NCI-H82 treated with DMSO at 0.1 percent for 48 hours (cell line): Measurements from ENCODE around the gene CBX7.

Experiments used
- DNase-seq: peaks from one replicate; lab custom pipeline; 2025; ENCODE audit not compliant: unreplicated experiment; lab: John Stamatoyannopoulos, UW

Gene CBX7

DNA sequence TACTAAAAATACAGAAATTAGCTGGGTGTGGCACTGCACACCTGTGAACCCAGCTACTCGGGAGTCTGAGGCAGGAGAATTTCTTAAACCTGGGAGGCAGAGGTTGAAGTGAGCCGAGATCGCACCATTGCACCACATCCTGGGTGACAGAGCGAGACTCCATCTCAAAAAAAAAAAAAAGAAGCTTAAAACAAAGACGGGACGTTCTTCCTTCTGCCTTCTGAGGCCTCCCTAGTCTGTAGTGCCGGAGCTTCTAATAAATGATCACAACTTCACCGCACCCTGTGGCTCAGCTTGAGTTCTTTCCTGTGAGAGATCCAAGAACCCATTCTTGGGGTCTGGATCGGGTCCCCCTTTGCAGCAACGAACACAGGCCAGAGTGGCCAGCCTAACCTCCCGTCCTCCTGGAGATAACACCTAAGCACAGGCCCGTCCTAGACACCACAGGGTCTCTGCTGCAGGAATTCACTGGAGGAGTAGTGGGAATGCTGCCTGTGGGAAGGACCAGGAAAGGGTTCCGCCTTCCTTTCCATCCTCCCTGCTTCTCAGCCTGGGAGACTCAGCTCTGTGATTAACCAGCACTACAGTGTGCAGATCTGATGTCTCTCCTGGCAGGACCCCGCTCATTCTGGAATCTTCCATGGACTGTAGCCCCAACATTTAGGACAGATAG lies 57.6 kb downstream of the CBX7 start:
- DNase-seq = no peak

DNA sequence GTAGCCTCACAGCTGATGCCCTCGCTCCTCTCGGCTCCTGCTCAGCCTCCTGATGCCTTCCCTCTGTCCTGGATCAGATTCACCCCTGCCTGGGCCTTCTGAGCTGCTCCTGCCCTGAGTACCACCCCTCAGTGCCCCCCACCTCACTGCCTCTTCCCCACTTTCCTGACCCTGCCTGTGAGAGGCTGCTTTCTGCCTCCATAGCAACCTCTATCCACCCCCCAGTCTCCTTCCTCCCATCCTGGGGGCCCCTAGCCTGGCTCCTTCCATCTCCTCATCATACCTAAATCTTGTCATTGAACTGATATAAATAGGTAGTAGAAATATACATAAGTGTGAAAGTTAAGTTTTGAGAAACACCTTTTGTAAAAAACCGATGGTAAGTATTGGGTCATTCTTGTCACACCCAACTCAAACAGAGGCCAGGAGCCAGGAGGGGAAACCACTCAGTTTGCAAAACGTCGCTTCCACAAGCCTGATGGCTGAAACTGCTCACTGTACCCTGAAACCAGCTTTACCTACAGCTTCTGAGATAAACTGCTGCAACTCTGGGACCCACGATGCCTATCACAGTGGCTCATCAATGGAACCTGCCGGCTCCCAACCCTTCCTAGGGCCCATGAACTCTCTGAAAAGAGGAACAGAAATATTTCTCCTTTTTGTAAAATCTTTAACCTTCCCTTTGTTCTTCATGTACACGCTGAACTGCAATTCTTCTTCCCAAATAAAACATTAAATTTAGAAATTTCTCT lies 60.2 kb downstream of the CBX7 start:
- no peak for DNase-seq

DNA sequence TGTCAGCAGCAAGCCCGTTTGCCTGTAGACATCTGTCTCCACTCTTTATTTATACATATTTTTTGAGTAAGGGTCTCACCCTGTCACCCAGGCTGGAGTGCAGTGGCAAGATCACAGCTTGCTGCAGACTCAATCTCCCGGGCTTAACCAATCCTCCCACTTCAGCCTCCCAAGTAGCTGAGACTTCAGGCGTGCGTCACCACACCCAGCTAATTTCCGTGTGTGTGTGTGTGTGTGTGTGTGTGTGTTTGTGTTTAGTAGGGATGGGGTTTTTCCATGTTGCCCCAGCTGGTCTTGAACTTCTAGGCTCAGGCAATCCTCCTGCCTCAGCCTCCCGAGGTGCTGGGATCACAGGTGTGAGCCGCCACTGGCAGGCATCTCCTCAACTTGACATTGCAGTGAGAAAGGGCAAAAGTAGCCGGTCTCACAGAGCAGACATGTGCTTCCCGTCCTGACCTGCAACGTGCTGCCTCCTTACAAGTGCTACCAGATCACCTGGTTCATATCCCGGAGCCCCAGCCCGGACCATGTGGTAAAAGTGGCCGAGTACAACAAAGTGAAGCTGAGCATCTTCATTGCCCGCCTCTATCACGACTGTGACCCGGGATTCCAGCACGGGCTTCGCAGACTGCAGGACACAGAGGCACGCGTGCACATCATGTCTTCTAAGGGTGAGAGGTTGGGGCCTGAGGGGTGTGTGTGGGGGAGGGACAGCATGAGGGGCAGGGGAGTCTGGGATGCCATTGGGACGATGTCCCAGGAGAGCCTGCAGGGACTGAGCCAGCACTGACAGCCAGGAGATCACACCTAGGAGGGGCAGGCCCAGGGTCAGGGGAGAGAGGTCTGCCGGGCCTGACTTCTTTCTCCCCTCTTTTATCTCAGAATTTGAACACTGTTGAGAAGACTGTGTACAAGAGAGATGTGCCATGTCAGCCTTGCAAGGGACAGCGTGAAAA lies 61.1 kb downstream of the CBX7 start:
- no peak for DNase-seq

DNA sequence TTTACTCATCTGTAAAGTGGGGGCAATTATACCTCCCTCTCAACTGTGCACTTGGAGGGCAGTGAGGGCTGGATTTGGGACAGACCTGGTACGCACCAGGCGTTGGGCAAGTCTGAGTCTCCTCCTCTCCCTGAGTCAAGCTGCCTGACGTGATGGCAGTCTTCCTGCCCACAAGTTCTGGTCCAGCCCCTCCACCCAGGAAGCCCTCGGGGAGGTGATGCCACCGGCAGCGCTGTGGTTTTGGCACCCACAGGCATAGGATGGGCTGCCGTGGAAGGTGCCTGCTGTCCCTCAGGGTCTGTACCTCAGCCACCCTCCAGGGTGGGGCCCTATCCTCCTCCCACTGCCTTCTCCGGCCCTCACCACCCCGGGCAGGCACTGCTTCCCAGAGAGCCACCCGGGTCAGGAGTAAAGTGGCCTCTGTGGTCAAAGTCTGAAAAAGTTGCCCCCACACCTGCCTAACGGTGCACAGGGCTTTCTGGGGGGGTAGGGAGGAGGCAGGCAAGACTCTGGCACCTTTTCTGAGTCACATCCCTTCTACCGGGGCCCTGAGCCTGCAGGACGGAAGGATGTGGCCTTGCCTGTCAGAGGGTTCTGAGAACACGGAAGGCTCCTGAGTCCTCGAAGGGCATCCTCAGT lies 61.9 kb downstream of the CBX7 start:
- DNase-seq = no peak

DNA sequence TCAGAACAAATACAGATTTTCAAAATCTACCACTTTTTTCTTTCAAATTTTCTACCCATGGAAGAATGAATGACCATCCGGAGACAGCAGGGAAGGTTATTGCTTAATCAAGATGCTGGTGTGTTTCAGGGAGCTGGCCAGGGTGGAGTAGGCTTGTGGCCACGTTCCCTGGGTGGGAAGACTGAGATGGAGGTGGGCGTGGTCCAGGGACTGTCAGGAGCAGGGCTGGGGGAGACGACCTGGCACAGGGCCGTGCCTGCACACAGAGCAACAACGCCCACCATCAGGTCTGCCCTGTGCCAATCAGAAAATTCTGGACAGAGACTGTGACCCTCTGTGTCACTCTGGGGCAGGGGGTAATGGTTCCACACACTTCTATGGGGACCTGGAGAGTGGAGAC lies 62.6 kb downstream of the CBX7 start:
- no peak for DNase-seq

DNA sequence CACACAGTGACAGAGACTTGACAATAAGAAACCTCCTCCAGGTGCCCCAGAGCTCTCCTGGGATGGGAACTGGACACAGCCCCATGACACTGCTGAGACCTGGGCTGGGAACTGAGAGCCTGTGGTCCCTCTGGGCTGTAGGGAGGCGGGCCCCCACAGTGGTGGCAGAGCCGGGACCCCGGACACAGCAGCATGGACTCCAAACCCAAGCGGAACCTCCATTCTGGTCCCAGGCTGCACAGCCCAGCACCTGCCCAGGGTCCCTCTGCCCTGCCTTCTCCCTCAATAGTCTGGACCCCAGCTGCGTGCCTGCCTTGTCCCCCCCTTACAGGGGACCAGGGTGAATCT lies 63.8 kb downstream of the CBX7 start:
- DNase-seq = no peak

DNA sequence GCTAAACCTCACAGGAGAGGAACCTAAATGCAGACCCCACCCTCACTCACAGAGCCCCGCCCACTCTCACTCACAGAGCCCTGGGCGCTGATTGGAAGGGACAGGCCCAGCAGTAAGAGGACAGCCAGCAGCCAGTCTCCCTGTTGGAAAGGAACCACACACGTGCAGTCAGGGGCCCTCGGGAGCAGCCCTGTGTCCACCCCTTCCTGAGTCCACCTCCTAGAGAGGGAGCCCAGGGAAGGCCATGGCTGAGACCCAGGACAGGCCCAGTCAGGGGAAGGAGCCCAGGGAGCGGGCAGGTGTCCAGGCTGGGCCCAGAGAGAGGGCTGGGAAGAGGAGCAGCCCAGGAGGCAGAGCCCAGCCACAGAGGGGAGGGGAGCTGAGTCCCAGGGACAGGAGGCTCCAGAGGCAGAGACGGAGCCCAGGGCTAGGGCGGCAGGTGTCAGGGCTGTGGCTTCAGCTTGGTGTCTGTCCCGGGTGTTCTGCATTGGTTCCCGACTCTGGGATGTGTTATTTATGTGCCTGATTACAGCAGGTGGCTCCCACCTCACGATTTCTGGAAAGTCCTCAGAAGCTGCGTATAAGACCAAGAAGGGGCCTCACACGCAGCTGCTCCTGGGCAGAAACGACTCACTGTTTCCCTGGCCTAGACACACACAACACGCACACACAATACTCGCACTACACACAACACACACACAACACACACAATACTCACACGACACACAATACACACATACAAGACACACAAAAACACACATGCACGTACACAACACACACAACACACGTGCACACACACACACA lies 64.4 kb downstream of the CBX7 start:
- DNase-seq = no peak

DNA sequence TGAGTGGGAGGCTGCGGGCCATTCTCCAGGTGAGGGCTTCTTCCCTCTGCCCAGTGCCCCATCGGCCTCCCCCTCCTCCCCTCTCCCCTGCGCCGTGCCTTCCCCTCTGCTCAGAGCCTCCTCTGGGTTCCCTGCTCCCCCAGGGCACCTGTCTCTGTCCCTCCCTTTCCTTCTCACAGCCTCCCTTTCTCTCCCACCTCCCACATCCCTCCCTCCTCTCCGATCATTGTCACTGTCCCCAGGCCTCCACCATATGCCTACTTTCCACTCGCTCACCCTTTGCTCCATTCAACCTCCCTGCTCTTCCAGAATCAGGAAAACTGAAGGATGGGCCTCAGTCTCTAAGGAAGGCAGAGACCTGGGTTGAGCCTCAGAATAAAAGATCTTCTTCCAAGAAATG lies 65.4 kb downstream of the CBX7 start:
- DNase-seq = no peak

DNA sequence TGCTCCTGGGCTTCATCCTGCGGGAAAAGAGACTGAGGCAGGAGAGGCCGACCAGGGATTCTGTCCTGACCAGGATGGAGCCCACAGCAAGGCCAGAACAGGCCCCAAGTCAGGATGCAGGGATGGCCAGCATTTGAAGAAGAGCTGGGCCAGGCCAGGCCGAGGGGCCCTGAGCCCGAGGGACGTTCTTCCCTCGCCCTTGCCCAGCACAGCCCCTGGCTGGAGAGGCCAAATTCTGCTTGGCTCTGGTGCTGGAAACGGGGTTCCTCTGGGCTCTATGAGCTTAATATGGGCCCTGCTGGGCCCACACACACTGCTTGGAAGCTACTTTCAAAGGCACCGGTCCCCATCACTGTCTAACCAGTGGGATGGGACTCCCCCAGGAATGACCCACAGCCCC lies 67.8 kb downstream of the CBX7 start:
- no peak for DNase-seq

DNA sequence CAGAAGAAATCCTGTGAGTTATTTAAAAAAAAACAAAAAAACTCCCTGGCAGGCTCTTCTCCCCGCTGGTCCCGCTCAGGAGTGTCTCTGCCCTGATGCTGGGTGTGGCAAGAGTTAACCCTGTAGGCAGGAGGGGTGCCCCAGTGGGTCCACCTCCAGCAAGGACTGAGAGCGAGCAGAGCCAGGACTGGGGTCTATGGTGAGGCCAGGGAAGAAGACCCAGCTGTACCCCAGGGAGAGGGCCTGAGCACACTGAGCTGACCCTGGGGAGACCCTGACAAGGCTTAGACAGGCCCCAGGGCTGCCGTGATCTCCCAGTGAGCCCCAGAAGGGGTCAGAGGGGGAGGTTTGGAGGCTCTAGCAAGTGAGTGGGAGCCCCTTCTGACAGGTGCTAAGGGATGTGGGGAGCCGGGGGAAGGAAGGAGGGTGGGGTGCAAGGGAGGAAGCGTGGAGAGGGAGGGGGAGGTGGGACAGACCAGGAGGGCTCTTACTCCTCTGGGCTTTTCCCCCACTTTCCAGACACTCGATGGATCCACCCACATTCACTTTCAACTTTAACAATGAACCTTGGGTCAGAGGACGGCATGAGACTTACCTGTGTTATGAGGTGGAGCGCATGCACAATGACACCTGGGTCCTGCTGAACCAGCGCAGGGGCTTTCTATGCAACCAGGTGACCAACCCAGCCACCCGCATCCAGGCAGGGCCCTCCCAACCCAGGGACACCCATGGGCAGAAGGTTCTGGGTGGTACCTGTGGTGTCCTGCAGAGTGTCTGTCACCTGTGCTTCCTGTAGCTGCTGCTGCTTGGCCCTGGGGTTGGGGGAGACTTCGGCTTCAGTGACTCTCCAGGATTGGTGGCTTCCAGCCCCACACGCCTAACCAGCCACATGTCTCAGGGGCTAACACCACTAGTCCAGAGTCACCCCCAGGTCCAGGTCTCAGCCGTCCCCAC lies 69.0 kb downstream of the CBX7 start:
- DNase-seq = no peak

DNA sequence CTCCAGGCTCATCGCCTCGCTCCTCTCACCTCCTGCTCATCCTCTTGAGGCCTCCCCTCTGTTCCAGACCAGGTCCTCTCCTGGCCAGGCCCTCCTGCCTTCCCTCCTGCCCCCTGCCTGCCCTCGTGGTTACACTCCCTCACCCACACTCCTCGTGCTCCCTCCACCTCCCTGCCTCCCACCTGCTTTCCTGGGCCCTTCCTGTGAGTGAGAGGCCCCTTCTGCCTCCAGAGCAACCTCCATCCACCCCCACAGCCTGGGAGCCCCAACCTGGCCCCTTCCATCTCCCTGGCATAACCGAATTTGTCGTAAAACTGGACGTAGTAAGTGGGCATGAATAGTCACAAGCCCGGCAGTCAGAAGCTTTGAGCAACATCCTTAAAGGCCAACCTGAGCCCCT lies 70.9 kb downstream of the CBX7 start:
- no peak for DNase-seq

DNA sequence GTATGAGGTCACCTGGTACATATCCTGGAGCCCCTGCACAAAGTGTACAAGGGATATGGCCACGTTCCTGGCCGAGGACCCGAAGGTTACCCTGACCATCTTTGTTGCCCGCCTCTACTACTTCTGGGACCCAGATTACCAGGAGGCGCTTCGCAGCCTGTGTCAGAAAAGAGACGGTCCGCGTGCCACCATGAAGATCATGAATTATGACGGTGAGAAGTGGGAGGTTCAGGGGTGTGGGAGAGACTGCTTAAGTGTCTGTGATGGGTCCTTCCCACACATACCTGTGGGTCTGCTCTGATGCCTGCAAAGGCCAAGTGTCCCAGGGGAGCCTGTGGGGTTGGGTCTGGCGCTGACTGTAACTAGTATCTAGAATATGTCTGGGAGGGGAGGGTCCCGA lies 71.5 kb downstream of the CBX7 start:
- DNase-seq = no peak
